Measurements from ENCODE around the gene SCO1. TPM values are rescaled to one million over a fixed set of nuclear protein-coding genes. Genes with fewer than 3 reads are reported as not detected.

The SCO1 gene
- total RNA-seq, 1 donor from 2014 or later, result 33.4 TPM

Other genes starting within 250 kb of the SCO1 start
- gene MYH4, start 228.0 kb downstream of the SCO1 start, total RNA-seq, result not detected
- gene MYH1, start 179.0 kb downstream of the SCO1 start, total RNA-seq, result 0.52 TPM
- 2.4 TPM for gene MYH2, start 147.9 kb downstream of the SCO1 start, total RNA-seq
- gene MYH3, start 40.2 kb downstream of the SCO1 start, total RNA-seq, result 3.4 TPM
- gene ADPRM, start 61 bp upstream of the SCO1 start, total RNA-seq, result 9.2 TPM
- 17.7 TPM for gene TMEM220, start 32.5 kb upstream of the SCO1 start, total RNA-seq
- gene TMEM238L, start 106.6 kb upstream of the SCO1 start, total RNA-seq, result 7.5 TPM
- 0.32 TPM for gene PIRT, start 140.6 kb upstream of the SCO1 start, total RNA-seq